HEK293 (cell line): ENCODE results near the gene PHYHD1.

Experiments
- CTCF ChIA-PET: fragments of 350-600 bp; formaldehyde crosslinking; extraction: SDS; loops from one replicate; lab custom pipeline; 2021; ENCODE audit warnings: antibody characterized with exemption; lab: Yijun Ruan, JAX
- POLR2A ChIA-PET: fragments of 300-600 bp; formaldehyde crosslinking; extraction: SDS; loops from one replicate; lab custom pipeline; 2020; ENCODE audit warnings: antibody characterized with exemption, inconsistent platforms; lab: Yijun Ruan, JAX
- H3K27ac ChIP-seq: fragments of 200-500 bp; sonication (Bioruptor generic); 2 replicates; pipeline ENCODE4 v1.5.1; 2014; ENCODE audit warnings: low read depth, low read length, control low read depth, inconsistent platforms; ENCODE audit errors: extremely low read depth
- H3K36me3 ChIP-seq, 2 experiments: fragments of 200-500 bp in 1 of 2; sonication (Bioruptor generic) in 1 of 2; 1 replicate in 1 of 2; 2 replicates in 1 of 2; pipeline ENCODE4 v1.5.1; 2014 to 2017; ENCODE audit warnings: inconsistent platforms in 2 of 2, low read length in 2 of 2; ENCODE audit not compliant: control insufficient read depth in 2 of 2, insufficient read depth in 1 of 2
- H3K4me1 ChIP-seq: fragments of 200-500 bp; sonication (Bioruptor generic); 2 replicates; pipeline ENCODE4 v1.5.1; 2014; ENCODE audit warnings: mild to moderate bottlenecking, low read length, inconsistent platforms; ENCODE audit not compliant: control insufficient read depth, insufficient read depth
- H3K4me3 ChIP-seq: 2 replicates; pipeline ENCODE4 v1.5.1; 2011; ENCODE audit warnings: low read depth, mild to moderate bottlenecking, control low read depth, low read length, moderate library complexity
- H3K9me3 ChIP-seq: fragments of 200-500 bp; sonication (Bioruptor generic); 2 replicates; pipeline ENCODE4 v1.5.1; 2014; ENCODE audit warnings: low read depth, low read length, inconsistent platforms; ENCODE audit not compliant: control insufficient read depth, insufficient read depth
- AEBP2 ChIP-seq: fragments of 450-650 bp; formaldehyde crosslinking; IDR thresholded peaks from 2 replicates; pipeline ENCODE4 v1.5.1; 2016; ENCODE audit warnings: missing biosample characterization, missing genetic modification characterization, borderline replicate concordance
- HOXA7 ChIP-seq: sonication (generic); formaldehyde crosslinking; IDR thresholded peaks from 2 replicates; pipeline ENCODE4 v1.8.1; 2022; ENCODE audit warnings: missing genetic modification reagents, borderline replicate concordance
- KLF10 ChIP-seq: fragments of 450-650 bp; IDR thresholded peaks from 2 replicates; pipeline ENCODE4 v1.5.1; 2018; ENCODE audit warnings: missing biosample characterization, mild to moderate bottlenecking, missing genetic modification characterization
- MYNN ChIP-seq: fragments of 450-650 bp; formaldehyde crosslinking; IDR thresholded peaks from 2 replicates; pipeline ENCODE4 v1.5.1; 2016; ENCODE audit warnings: missing biosample characterization, missing genetic modification characterization, borderline replicate concordance
- PRDM2 ChIP-seq: fragments of 450-650 bp; formaldehyde crosslinking; IDR thresholded peaks from 2 replicates; pipeline ENCODE4 v1.5.1; 2016; ENCODE audit warnings: missing biosample characterization, missing genetic modification characterization, borderline replicate concordance
- TRIM28 ChIP-seq: IDR thresholded peaks from 2 replicates; pipeline ENCODE4 v1.6.1; 2011; ENCODE audit warnings: low read length, control low read depth, borderline replicate concordance
- ZBTB10 ChIP-seq: fragments of 450-650 bp; formaldehyde crosslinking; IDR thresholded peaks from 2 replicates; pipeline ENCODE4 v1.5.1; 2016; ENCODE audit warnings: missing biosample characterization, missing genetic modification characterization
- ZBTB17 ChIP-seq: fragments of 450-650 bp; formaldehyde crosslinking; IDR thresholded peaks from 2 replicates; pipeline ENCODE4 v1.5.1; 2016; ENCODE audit warnings: missing biosample characterization, missing genetic modification characterization
- ZBTB49 ChIP-seq: fragments of 450-650 bp; formaldehyde crosslinking; IDR thresholded peaks from 2 replicates; pipeline ENCODE4 v1.5.1; 2016; ENCODE audit warnings: missing biosample characterization, missing genetic modification characterization, low read depth
- ZIC2 ChIP-seq: fragments of 450-650 bp; formaldehyde crosslinking; IDR thresholded peaks from 2 replicates; pipeline ENCODE4 v1.5.1; 2016; ENCODE audit warnings: missing biosample characterization, missing genetic modification characterization
- ZNF157 ChIP-seq: fragments of 450-650 bp; formaldehyde crosslinking; IDR thresholded peaks from 2 replicates; pipeline ENCODE4 v1.5.1; 2016; ENCODE audit warnings: missing biosample characterization, missing genetic modification characterization
- ZNF221 ChIP-seq: fragments of 450-650 bp; formaldehyde crosslinking; IDR thresholded peaks from 2 replicates; pipeline ENCODE4 v1.5.1; 2017; ENCODE audit warnings: missing biosample characterization, missing genetic modification characterization, borderline replicate concordance
- ZNF24 ChIP-seq: fragments of 450-650 bp; formaldehyde crosslinking; IDR thresholded peaks from 2 replicates; pipeline ENCODE4 v1.5.1; 2016; ENCODE audit warnings: missing biosample characterization, missing genetic modification characterization
- ZNF391 ChIP-seq: fragments of 450-650 bp; formaldehyde crosslinking; IDR thresholded peaks from 2 replicates; pipeline ENCODE4 v1.5.1; 2016; ENCODE audit warnings: low read depth, missing biosample characterization, missing genetic modification characterization, borderline replicate concordance
- ZNF473 ChIP-seq: fragments of 450-650 bp; formaldehyde crosslinking; IDR thresholded peaks from 2 replicates; pipeline ENCODE4 v1.5.1; 2017; ENCODE audit warnings: missing biosample characterization, missing genetic modification characterization
- ZNF600 ChIP-seq: fragments of 450-650 bp; formaldehyde crosslinking; IDR thresholded peaks from 2 replicates; pipeline ENCODE4 v1.5.1; 2016; ENCODE audit warnings: missing biosample characterization, missing genetic modification characterization
- ZNF677 ChIP-seq: fragments of 450-650 bp; IDR thresholded peaks from 2 replicates; pipeline ENCODE4 v1.5.0; 2018; ENCODE audit warnings: missing biosample characterization, mild to moderate bottlenecking, missing genetic modification characterization, moderate library complexity
- ZNF701 ChIP-seq: fragments of 450-650 bp; formaldehyde crosslinking; IDR thresholded peaks from 2 replicates; pipeline ENCODE4 v1.5.1; 2016; ENCODE audit warnings: missing biosample characterization, missing genetic modification characterization
- ZNF776 ChIP-seq: fragments of 450-650 bp; formaldehyde crosslinking; IDR thresholded peaks from 2 replicates; pipeline ENCODE4 v1.5.0; 2017; ENCODE audit warnings: missing biosample characterization, missing genetic modification characterization, borderline replicate concordance
- ZNF785 ChIP-seq: fragments of 450-650 bp; formaldehyde crosslinking; IDR thresholded peaks from 2 replicates; pipeline ENCODE4 v1.5.1; 2016; ENCODE audit warnings: missing biosample characterization, missing genetic modification characterization
- TF ChIP-seq, protein P1 (sequence below): fragments of 450-650 bp; formaldehyde crosslinking; IDR thresholded peaks from 2 replicates; pipeline ENCODE4 v1.5.1; 2016; ENCODE audit warnings: missing biosample characterization, missing genetic modification characterization

The PHYHD1 gene

DNA sequence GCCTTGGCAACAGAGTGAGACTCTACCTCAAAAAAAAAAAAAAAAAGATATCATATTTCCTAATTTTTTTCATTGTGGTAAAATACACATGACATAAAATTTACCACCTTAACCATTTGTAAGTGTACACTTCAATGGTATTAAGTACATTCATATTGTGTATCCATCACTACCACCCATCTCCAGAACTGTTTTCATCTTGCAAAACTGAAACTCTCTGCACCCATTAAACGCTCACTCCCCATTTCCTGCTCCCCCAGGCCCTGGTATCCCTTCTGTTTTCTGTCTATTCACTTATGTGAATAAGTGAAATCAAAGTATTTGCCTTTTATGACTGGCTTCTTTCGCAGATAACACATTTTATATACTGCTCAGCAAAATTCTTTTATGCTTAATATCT, 26.0 kb upstream of the PHYHD1 start (continued):
- TF ChIP-seq ZBTB49 (tag by site-specific recombination), result no peak
- no peak for TF ChIP-seq ZNF776 (tag by site-specific recombination)
- TF ChIP-seq ZNF221 (tag by site-specific recombination), result no peak
- no peak for TF ChIP-seq ZNF157 (tag by site-specific recombination)

DNA sequence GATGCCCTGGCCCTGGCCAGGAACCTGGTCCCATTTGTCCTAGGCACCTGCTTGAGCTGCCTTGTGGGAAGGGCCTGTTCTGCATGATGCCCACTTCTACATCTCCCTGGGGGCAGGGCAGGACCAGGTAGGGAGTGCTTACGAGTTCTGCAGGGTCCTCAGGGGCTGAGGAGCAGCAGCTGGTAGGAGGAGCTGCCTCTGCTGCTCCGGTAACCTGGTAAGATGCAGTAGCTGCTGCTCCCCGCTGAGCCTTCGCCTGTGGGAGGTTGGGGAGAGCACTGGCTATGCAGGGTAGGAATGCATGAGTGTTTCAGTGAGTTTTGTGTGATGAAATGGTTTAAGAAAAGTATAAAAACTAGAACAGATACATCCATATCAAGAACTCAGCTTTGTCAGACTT, 25.2 kb upstream of the PHYHD1 start:
- H3K4me3 ChIP-seq, result no peak overlapping the region
- no peaks in the 10 kb centered on the region for H3K9me3 ChIP-seq
- H3K27ac ChIP-seq, result no peak overlapping the region
- H3K4me1 ChIP-seq, result no peaks in the 10 kb centered on the region
- peaks cover 0 to 54% of the 10 kb centered on the region in 2 experiments; a peak in 2 of 3 replicates for H3K36me3 ChIP-seq
- ChIA-PET POLR2A (no interaction called here), CTCF (interaction anchor here (0.7 to 1.0 kb wide), 3 partner anchors 10 to 32 kb away, joined by 3 read pairs; no protein-coding TSS in a partner anchor)
- TF ChIP-seq HOXA7 (CRISPR knock-in tag), result no peak
- TF ChIP-seq ZNF677 (tag by site-specific recombination), result no peak
- 0 out of 2 replicates have a peak, but pooled peaks have one; percentile 38 for TF ChIP-seq ZBTB17
- peak; percentile 78 for TF ChIP-seq ZIC2 (tag by site-specific recombination)
- TF ChIP-seq AEBP2, result no peak
- TF ChIP-seq ZNF391, result no peak
- TF ChIP-seq, protein P1, sequence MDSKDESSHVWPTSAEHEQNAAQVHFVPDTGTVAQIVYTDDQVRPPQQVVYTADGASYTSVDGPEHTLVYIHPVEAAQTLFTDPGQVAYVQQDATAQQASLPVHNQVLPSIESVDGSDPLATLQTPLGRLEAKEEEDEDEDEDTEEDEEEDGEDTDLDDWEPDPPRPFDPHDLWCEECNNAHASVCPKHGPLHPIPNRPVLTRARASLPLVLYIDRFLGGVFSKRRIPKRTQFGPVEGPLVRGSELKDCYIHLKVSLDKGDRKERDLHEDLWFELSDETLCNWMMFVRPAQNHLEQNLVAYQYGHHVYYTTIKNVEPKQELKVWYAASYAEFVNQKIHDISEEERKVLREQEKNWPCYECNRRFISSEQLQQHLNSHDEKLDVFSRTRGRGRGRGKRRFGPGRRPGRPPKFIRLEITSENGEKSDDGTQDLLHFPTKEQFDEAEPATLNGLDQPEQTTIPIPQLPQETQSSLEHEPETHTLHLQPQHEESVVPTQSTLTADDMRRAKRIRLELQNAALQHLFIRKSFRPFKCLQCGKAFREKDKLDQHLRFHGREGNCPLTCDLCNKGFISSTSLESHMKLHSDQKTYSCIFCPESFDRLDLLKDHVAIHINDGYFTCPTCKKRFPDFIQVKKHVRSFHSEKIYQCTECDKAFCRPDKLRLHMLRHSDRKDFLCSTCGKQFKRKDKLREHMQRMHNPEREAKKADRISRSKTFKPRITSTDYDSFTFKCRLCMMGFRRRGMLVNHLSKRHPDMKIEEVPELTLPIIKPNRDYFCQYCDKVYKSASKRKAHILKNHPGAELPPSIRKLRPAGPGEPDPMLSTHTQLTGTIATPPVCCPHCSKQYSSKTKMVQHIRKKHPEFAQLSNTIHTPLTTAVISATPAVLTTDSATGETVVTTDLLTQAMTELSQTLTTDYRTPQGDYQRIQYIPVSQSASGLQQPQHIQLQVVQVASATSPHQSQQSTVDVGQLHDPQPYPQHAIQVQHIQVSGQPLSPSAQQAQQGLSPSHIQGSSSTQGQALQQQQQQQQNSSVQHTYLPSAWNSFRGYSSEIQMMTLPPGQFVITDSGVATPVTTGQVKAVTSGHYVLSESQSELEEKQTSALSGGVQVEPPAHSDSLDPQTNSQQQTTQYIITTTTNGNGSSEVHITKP (tag by site-specific recombination), result no peak
- TF ChIP-seq PRDM2 (tag by site-specific recombination), result no peak
- TF ChIP-seq ZNF473 (tag by site-specific recombination), result no peak
- TF ChIP-seq MYNN, result no peak
- TF ChIP-seq TRIM28, result no peak
- peak; percentile 86 for TF ChIP-seq ZNF600
- no peak for TF ChIP-seq ZNF701 (tag by site-specific recombination)
- no peak for TF ChIP-seq ZNF24
- no peak for TF ChIP-seq KLF10 (tag by site-specific recombination)
- TF ChIP-seq ZNF785 (tag by site-specific recombination), result no peak
- TF ChIP-seq ZBTB10 (tag by site-specific recombination), result no peak
